Measurements from ENCODE around the gene NDUFAF2. TPM values are rescaled to one million over a fixed set of nuclear protein-coding genes. Genes with fewer than 3 reads are reported as not detected.

The NDUFAF2 gene
- total RNA-seq = 33.1 TPM

- H3K4me1 ChIP-seq = peaks cover 29% of the 10 kb centered on the region
- DNase-seq (ENCODE audit: extremely low spot score in 2 of 2) = peak in 1 of 2 donors; percentile 96
- intact Hi-C loops (cut with DNase I) = no loop called here
- H3K27ac ChIP-seq = peak within 1 kb of the TSS; percentile 87
- no peaks in the 10 kb centered on the region for H3K27me3 ChIP-seq
- TF ChIP-seq POLR2AphosphoS5 (IDR thresholded peaks at IDR 0.05; ENCODE audit: insufficient read depth in 1 of 2, low read depth in 1 of 2) (peak; percentile 47 to 87), POLR2A (IDR thresholded peaks at IDR 0.05) (peak in 1 of 2 donors; percentile 52), CTCF (IDR thresholded peaks at IDR 0.05) (no peak)
- no peaks in the 10 kb centered on the region for H3K36me3 ChIP-seq
- H3K4me3 ChIP-seq = peak within 1 kb of the TSS; percentile 58 to 74
- no peaks in the 10 kb centered on the region for H3K9me3 ChIP-seq
Measured at GRCh38 chr5:60944904-60945812, at the start of gene NDUFAF2, which contains the start of gene ERCC8. TSS of gene NDUFAF2 (plus strand) at chr5:60945205. CDS start at chr5:60945256, 51 bp downstream. TSS of gene ERCC8 (minus strand) at chr5:60945070. CDS start at chr5:60945008, 62 bp downstream.

- Histone ChIP-seq H3K4me3 (no peak overlapping the region), H3K27me3 (no peaks in the 10 kb centered on the region), H3K4me1 (no peaks in the 10 kb centered on the region), H3K27ac (no peak overlapping the region), H3K9me3 (no peaks in the 10 kb centered on the region), H3K36me3 (peaks cover 0 to 17% of the 10 kb centered on the region in 2 donors)
- DNase-seq (ENCODE audit: extremely low spot score in 2 of 2) = no peak
- intact Hi-C loops (cut with DNase I) = no loop called here
- TF ChIP-seq POLR2AphosphoS5 (IDR thresholded peaks at IDR 0.05; ENCODE audit: insufficient read depth in 1 of 2, low read depth in 1 of 2) = no peak
- TF ChIP-seq POLR2A (IDR thresholded peaks at IDR 0.05) = no peak
- TF ChIP-seq CTCF (IDR thresholded peaks at IDR 0.05) = no peak
Measured at GRCh38 chr5:60896991-60897390, 48.0 kb upstream of the NDUFAF2 start.

- Histone ChIP-seq H3K36me3 (no peaks in the 10 kb centered on the region), H3K4me3 (no peak overlapping the region), H3K27ac (no peak overlapping the region), H3K27me3 (no peaks in the 10 kb centered on the region), H3K4me1 (no peaks in the 10 kb centered on the region), H3K9me3 (no peaks in the 10 kb centered on the region)
- TF ChIP-seq CTCF (IDR thresholded peaks at IDR 0.05) (no peak), POLR2AphosphoS5 (IDR thresholded peaks at IDR 0.05; ENCODE audit: insufficient read depth in 1 of 2, low read depth in 1 of 2) (no peak), POLR2A (IDR thresholded peaks at IDR 0.05) (no peak)
- intact Hi-C loops (cut with DNase I) = no loop called here
- no peak for DNase-seq (ENCODE audit: extremely low spot score in 2 of 2)
Measured at GRCh38 chr5:60903356-60903755, 41.6 kb upstream of the NDUFAF2 start.

- intact Hi-C loops (cut with DNase I) = no loop called here
- Histone ChIP-seq H3K4me1 (no peaks in the 10 kb centered on the region), H3K27me3 (no peaks in the 10 kb centered on the region), H3K9me3 (no peaks in the 10 kb centered on the region), H3K27ac (no peak overlapping the region), H3K36me3 (peaks cover 0 to 7% of the 10 kb centered on the region in 2 donors), H3K4me3 (no peak overlapping the region)
- TF ChIP-seq POLR2A (IDR thresholded peaks at IDR 0.05) (no peak), CTCF (IDR thresholded peaks at IDR 0.05) (no peak), POLR2AphosphoS5 (IDR thresholded peaks at IDR 0.05; ENCODE audit: insufficient read depth in 1 of 2, low read depth in 1 of 2) (no peak)
- no peak for DNase-seq (ENCODE audit: extremely low spot score in 2 of 2)
Measured at GRCh38 chr5:60916646-60917045, 28.4 kb upstream of the NDUFAF2 start.

GRCh38 chr5:60918466-60918865 is 26.5 kb upstream of the NDUFAF2 start:
- no peak overlapping the region for H3K27ac ChIP-seq
- H3K36me3 ChIP-seq = peaks cover 0 to 7% of the 10 kb centered on the region in 2 donors
- TF ChIP-seq CTCF (IDR thresholded peaks at IDR 0.05) (no peak), POLR2A (IDR thresholded peaks at IDR 0.05) (no peak), POLR2AphosphoS5 (IDR thresholded peaks at IDR 0.05; ENCODE audit: insufficient read depth in 1 of 2, low read depth in 1 of 2) (no peak)
- H3K4me3 ChIP-seq = no peak overlapping the region
- H3K4me1 ChIP-seq = no peaks in the 10 kb centered on the region
- DNase-seq (ENCODE audit: extremely low spot score in 2 of 2) = no peak
- no peaks in the 10 kb centered on the region for H3K9me3 ChIP-seq
- intact Hi-C loops (cut with DNase I) = no loop called here
- H3K27me3 ChIP-seq = no peaks in the 10 kb centered on the region
